HEK293 (cell line): ENCODE data around the gene CHID1.

Experiments
- CTCF ChIA-PET: fragments of 350-600 bp; formaldehyde crosslinking; extraction: SDS; loops from one replicate; lab custom pipeline; 2021; ENCODE audit warnings: antibody characterized with exemption; lab: Yijun Ruan, JAX
- POLR2A ChIA-PET: fragments of 300-600 bp; formaldehyde crosslinking; extraction: SDS; loops from one replicate; lab custom pipeline; 2020; ENCODE audit warnings: antibody characterized with exemption, inconsistent platforms; lab: Yijun Ruan, JAX
- H3K27ac ChIP-seq: fragments of 200-500 bp; sonication (Bioruptor generic); 2 replicates; pipeline ENCODE4 v1.5.1; 2014; ENCODE audit warnings: low read depth, low read length, control low read depth, inconsistent platforms; ENCODE audit errors: extremely low read depth
- H3K36me3 ChIP-seq, 2 experiments: fragments of 200-500 bp in 1 of 2; sonication (Bioruptor generic) in 1 of 2; 1 replicate in 1 of 2; 2 replicates in 1 of 2; pipeline ENCODE4 v1.5.1; 2014 to 2017; ENCODE audit warnings: inconsistent platforms in 2 of 2, low read length in 2 of 2; ENCODE audit not compliant: control insufficient read depth in 2 of 2, insufficient read depth in 1 of 2
- H3K4me1 ChIP-seq: fragments of 200-500 bp; sonication (Bioruptor generic); 2 replicates; pipeline ENCODE4 v1.5.1; 2014; ENCODE audit warnings: mild to moderate bottlenecking, low read length, inconsistent platforms; ENCODE audit not compliant: control insufficient read depth, insufficient read depth
- H3K4me3 ChIP-seq: 2 replicates; pipeline ENCODE4 v1.5.1; 2011; ENCODE audit warnings: low read depth, mild to moderate bottlenecking, control low read depth, low read length, moderate library complexity
- H3K9me3 ChIP-seq: fragments of 200-500 bp; sonication (Bioruptor generic); 2 replicates; pipeline ENCODE4 v1.5.1; 2014; ENCODE audit warnings: low read depth, low read length, inconsistent platforms; ENCODE audit not compliant: control insufficient read depth, insufficient read depth
- KLF10 ChIP-seq: fragments of 450-650 bp; IDR thresholded peaks from 2 replicates; pipeline ENCODE4 v1.5.1; 2018; ENCODE audit warnings: missing biosample characterization, mild to moderate bottlenecking, missing genetic modification characterization
- KLF8 ChIP-seq: fragments of 450-650 bp; formaldehyde crosslinking; IDR thresholded peaks from 2 replicates; pipeline ENCODE4 v1.5.1; 2016; ENCODE audit warnings: missing biosample characterization, missing genetic modification characterization
- ZBTB1 ChIP-seq: fragments of 450-650 bp; formaldehyde crosslinking; IDR thresholded peaks from 2 replicates; pipeline ENCODE4 v1.5.1; 2016; ENCODE audit warnings: missing biosample characterization, missing genetic modification characterization
- ZFHX2 ChIP-seq: fragments of 450-650 bp; formaldehyde crosslinking; conservative IDR thresholded peaks from 2 replicates; pipeline ENCODE4 v1.5.1; 2016; ENCODE audit warnings: missing biosample characterization, missing genetic modification characterization
- ZFP69B ChIP-seq: fragments of 450-650 bp; formaldehyde crosslinking; IDR thresholded peaks from 2 replicates; pipeline ENCODE4 v1.5.1; 2016; ENCODE audit warnings: missing biosample characterization, missing genetic modification characterization
- ZNF148 ChIP-seq: fragments of 450-650 bp; formaldehyde crosslinking; IDR thresholded peaks from 2 replicates; pipeline ENCODE4 v1.5.0; 2017; ENCODE audit warnings: missing biosample characterization, missing genetic modification characterization, borderline replicate concordance
- ZNF16 ChIP-seq: fragments of 450-650 bp; formaldehyde crosslinking; IDR thresholded peaks from 2 replicates; pipeline ENCODE4 v1.5.1; 2016; ENCODE audit warnings: low read depth, missing biosample characterization, missing genetic modification characterization
- ZNF214 ChIP-seq: fragments of 450-650 bp; formaldehyde crosslinking; IDR thresholded peaks from 2 replicates; pipeline ENCODE4 v1.5.1; 2017; ENCODE audit warnings: missing biosample characterization, mild to moderate bottlenecking, missing genetic modification characterization, borderline replicate concordance
- ZNF280D ChIP-seq: fragments of 450-650 bp; formaldehyde crosslinking; IDR thresholded peaks from 2 replicates; pipeline ENCODE4 v1.5.1; 2016; ENCODE audit warnings: missing biosample characterization, missing genetic modification characterization
- ZNF433 ChIP-seq: fragments of 450-650 bp; formaldehyde crosslinking; IDR thresholded peaks from 2 replicates; pipeline ENCODE4 v1.5.1; 2016; ENCODE audit warnings: missing biosample characterization, missing genetic modification characterization, low read depth
- ZNF529 ChIP-seq: fragments of 450-650 bp; formaldehyde crosslinking; IDR thresholded peaks from 2 replicates; pipeline ENCODE4 v1.5.1; 2017; ENCODE audit warnings: missing genetic modification characterization, missing biosample characterization; ENCODE audit not compliant: insufficient replicate concordance
- ZNF549 ChIP-seq: fragments of 450-650 bp; IDR thresholded peaks from 2 replicates; pipeline ENCODE4 v1.5.1; 2018; ENCODE audit warnings: missing biosample characterization, missing genetic modification characterization, mild to moderate bottlenecking, inconsistent platforms, moderate library complexity
- ZNF600 ChIP-seq: fragments of 450-650 bp; formaldehyde crosslinking; IDR thresholded peaks from 2 replicates; pipeline ENCODE4 v1.5.1; 2016; ENCODE audit warnings: missing biosample characterization, missing genetic modification characterization
- ZNF623 ChIP-seq: fragments of 450-650 bp; formaldehyde crosslinking; IDR thresholded peaks from 2 replicates; pipeline ENCODE4 v1.5.1; 2016; ENCODE audit warnings: missing biosample characterization, missing genetic modification characterization
- ZNF660 ChIP-seq: fragments of 450-650 bp; IDR thresholded peaks from 2 replicates; pipeline ENCODE4 v1.5.1; 2018; ENCODE audit warnings: missing biosample characterization, mild to moderate bottlenecking, missing genetic modification characterization
- ZXDB ChIP-seq: fragments of 450-650 bp; formaldehyde crosslinking; IDR thresholded peaks from 2 replicates; pipeline ENCODE4 v1.5.1; 2016; ENCODE audit warnings: missing biosample characterization, missing genetic modification characterization

CHID1 gene

GRCh38 chr11:889687-890475 lies 20.7 kb downstream of the CHID1 start:
- Histone ChIP-seq H3K27ac (no peak overlapping the region), H3K9me3 (no peaks in the 10 kb centered on the region), H3K4me3 (no peak overlapping the region), H3K36me3 (peaks cover 0 to 61% of the 10 kb centered on the region in 2 experiments; a peak in 1 of 3 replicates), H3K4me1 (no peaks in the 10 kb centered on the region)
- no peak for TF ChIP-seq KLF8 (tag by site-specific recombination)
- no peak for TF ChIP-seq ZNF280D
- no peak for TF ChIP-seq ZXDB (tag by site-specific recombination)
- 0 out of 2 replicates have a peak, but pooled peaks have one; percentile 13 for TF ChIP-seq ZFHX2 (tag by site-specific recombination)
- no peak for TF ChIP-seq ZBTB1 (tag by site-specific recombination)
- TF ChIP-seq ZNF148 (tag by site-specific recombination) = no peak
- TF ChIP-seq ZNF214 = no peak
- ChIA-PET CTCF (interaction anchor here (0.6 kb wide), 1 partner anchor 85 kb away, joined by 3 read pairs; no protein-coding TSS in a partner anchor), POLR2A (interaction anchor here (0.6 to 0.7 kb wide), 2 partner anchors 21 to 26 kb away, joined by 3 to 4 read pairs; partner anchors contain the start of gene CHID1)

GRCh38 chr11:889257-889656 lies 21.4 kb downstream of the CHID1 start:
- no peaks in the 10 kb centered on the region for H3K4me1 ChIP-seq
- no peak overlapping the region for H3K27ac ChIP-seq
- no peak for TF ChIP-seq ZNF549 (tag by site-specific recombination)
- no peak for TF ChIP-seq ZNF214
- no peak for TF ChIP-seq ZNF660 (tag by site-specific recombination)
- no peak for TF ChIP-seq ZFHX2 (tag by site-specific recombination)
- no peak for TF ChIP-seq KLF10 (tag by site-specific recombination)
- TF ChIP-seq ZXDB (tag by site-specific recombination) = no peak
- no peak for TF ChIP-seq ZNF433 (tag by site-specific recombination)
- no peak for TF ChIP-seq ZNF529
- TF ChIP-seq ZFP69B (tag by site-specific recombination) = no peak
- TF ChIP-seq KLF8 (tag by site-specific recombination) = no peak
- no peak for TF ChIP-seq ZNF623 (tag by site-specific recombination)
- TF ChIP-seq ZNF600 (tag by site-specific recombination) = no peak
- no peak for TF ChIP-seq ZNF16 (tag by site-specific recombination)
- no peaks in the 10 kb centered on the region for H3K9me3 ChIP-seq
- H3K36me3 ChIP-seq = peaks cover 0 to 66% of the 10 kb centered on the region in 2 experiments; a peak in 1 of 3 replicates
- ChIA-PET CTCF (interaction anchor here (0.6 kb wide), 1 partner anchor 86 kb away, joined by 3 read pairs; no protein-coding TSS in a partner anchor), POLR2A (interaction anchor here (0.7 kb wide), 1 partner anchor 21 kb away, joined by 3 read pairs; the partner anchor contains the start of gene CHID1)
- no peak overlapping the region for H3K4me3 ChIP-seq
